Measurements from ENCODE around the gene NME4. TPM values are rescaled to one million over a fixed set of nuclear protein-coding genes. Genes with fewer than 3 reads are reported as not detected.
"Not testable (repeated sequence)": the region's sequence is repeated elsewhere in the genome, so short reads cannot be mapped to it uniquely, and the experiment has no call there.

Gene NME4
- polyA plus RNA-seq, 3 donors = 26.7 to 31.4 (median 26.9) TPM

DNA sequence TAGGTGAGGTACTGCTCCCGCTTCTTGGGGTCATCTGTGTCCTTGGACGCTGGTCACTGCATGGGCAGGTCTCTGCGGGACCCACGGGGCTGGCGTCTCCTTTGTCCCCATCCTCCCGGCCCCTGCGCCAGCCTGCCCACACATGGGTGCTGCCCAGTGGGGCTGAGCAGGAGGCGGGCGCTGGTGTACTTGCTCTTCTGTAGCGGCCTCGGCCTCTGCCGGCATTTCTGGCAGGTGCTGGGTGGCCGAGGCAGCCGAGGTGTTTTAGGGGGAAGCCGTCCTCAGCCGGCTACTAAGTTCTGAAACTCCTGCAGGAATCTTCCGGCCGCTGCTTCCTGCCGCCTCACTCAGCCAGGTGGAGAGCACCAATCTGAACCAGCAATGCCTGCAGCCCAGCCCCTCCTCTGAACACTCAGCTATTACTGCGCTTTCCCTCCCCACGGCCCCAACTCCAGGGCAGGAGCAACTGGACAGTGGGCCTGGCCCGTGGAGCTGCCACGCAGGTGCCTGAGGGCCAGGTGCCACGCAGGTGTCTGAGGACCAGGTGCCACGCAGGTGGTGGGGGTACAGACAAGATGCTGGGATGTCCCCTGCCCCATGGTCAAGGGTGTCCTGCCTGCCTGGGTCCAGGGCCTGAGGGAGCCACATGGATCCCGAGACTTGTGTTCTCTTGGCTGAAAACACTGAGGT is 14.7 kb downstream of the NME4 start:
- Mint-ChIP-seq H3K36me3 (peaks cover 0 to 4% of the 10 kb centered on the region in 2 donors), H3K4me1 (no peaks in the 10 kb centered on the region), H3K9me3 (no peaks in the 10 kb centered on the region), H3K27ac (no peak overlapping the region), H3K27me3 (ENCODE audit: low read depth in 3 of 3) (peaks cover 0 to 1% (median 1%) of the 10 kb centered on the region in 3 donors), H3K4me3 (no peak overlapping the region)
- Histone ChIP-seq H2AFZ (ENCODE audit: insufficient read depth, low read depth, low read length, poor library complexity, severe bottlenecking) (no peak overlapping the region), H3K4me1 (ENCODE audit: control insufficient read depth in 1 of 2, insufficient read depth in 2 of 2, low read length in 2 of 2) (no peaks in the 10 kb centered on the region), H3K9me3 (replicated peaks in 1 of 2; ENCODE audit: control insufficient read depth in 1 of 2, insufficient read depth in 1 of 2, low read length in 2 of 2) (no peaks in the 10 kb centered on the region), H3K4me2 (replicated peaks; ENCODE audit: extremely low read depth, low read length, poor library complexity, severe bottlenecking) (no peak overlapping the region), H3K27me3 (ENCODE audit: control insufficient read depth in 2 of 2, insufficient read depth in 2 of 2, low read length in 2 of 2) (no peaks in the 10 kb centered on the region), H3K36me3 (replicated peaks in 1 of 2; ENCODE audit: control insufficient read depth in 1 of 2, insufficient read depth in 2 of 2, low read length in 2 of 2) (no peaks in the 10 kb centered on the region), H3K79me2 (ENCODE audit: insufficient read depth, low read length) (no peaks in the 10 kb centered on the region), H3K27ac (ENCODE audit: low read depth in 1 of 2, low read length in 2 of 2) (no peak overlapping the region), H3K4me3 (replicated peaks in 1 of 3; ENCODE audit: low read depth in 2 of 3, low read length in 3 of 3) (no peak overlapping the region), H4K20me1 (ENCODE audit: insufficient read depth, low read length) (no peaks in the 10 kb centered on the region), H3K9ac (ENCODE audit: insufficient read depth, low read length, poor library complexity, severe bottlenecking) (no peak overlapping the region)
- DNase-seq = no peak
- WGBS (ENCODE audit: insufficient coverage) = 97% methylated on average over 23 of the region's 26 CpGs
- TF ChIP-seq, protein P1, sequence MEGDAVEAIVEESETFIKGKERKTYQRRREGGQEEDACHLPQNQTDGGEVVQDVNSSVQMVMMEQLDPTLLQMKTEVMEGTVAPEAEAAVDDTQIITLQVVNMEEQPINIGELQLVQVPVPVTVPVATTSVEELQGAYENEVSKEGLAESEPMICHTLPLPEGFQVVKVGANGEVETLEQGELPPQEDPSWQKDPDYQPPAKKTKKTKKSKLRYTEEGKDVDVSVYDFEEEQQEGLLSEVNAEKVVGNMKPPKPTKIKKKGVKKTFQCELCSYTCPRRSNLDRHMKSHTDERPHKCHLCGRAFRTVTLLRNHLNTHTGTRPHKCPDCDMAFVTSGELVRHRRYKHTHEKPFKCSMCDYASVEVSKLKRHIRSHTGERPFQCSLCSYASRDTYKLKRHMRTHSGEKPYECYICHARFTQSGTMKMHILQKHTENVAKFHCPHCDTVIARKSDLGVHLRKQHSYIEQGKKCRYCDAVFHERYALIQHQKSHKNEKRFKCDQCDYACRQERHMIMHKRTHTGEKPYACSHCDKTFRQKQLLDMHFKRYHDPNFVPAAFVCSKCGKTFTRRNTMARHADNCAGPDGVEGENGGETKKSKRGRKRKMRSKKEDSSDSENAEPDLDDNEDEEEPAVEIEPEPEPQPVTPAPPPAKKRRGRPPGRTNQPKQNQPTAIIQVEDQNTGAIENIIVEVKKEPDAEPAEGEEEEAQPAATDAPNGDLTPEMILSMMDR (IDR thresholded peaks at IDR 0.05) = no peak
- intact Hi-C loops (cut with micrococcal nuclease) = no loop called here

DNA sequence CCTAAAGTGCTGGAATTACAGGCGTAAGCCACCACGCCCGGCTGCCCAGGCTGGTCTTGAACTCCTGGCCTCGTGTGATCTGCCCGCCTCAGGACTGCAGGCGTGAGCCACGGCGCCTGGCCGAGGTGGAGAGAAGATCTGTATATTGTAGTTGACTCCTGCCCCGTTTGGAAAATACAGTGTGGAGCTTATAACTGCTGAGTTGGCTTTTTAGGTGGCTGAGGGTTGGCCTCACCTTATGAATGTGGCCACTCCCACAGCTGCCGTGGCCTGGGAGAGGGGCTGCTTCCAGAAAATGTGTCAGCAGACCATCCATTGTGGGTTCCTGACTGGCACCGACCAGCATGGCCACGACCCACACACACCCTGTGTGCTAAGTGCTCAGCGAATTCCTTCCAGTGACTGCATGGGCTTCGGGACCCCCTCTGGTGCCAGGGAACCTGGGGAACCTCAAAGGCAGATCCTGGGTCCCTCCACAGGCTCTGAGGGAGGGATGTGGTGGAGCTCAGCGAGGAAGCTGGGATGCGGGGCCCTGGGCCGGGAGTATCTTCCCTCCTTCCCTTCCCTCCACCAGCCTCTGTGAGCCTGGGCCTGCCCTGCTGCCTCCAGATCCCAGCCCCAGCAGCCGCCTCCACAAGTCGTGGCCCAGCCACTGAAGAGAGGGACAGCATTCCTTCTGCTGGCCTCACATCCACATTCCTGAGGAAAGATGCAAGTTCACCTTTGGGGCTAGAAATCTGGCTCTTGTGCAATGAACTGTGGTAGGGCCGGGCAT is 17.6 kb downstream of the NME4 start:
- Mint-ChIP-seq H3K27ac (no peak overlapping the region), H3K36me3 (peaks cover 0 to 4% of the 10 kb centered on the region in 2 donors)
- H2AFZ ChIP-seq (ENCODE audit: insufficient read depth, low read depth, low read length, poor library complexity, severe bottlenecking) = no peak overlapping the region

DNA sequence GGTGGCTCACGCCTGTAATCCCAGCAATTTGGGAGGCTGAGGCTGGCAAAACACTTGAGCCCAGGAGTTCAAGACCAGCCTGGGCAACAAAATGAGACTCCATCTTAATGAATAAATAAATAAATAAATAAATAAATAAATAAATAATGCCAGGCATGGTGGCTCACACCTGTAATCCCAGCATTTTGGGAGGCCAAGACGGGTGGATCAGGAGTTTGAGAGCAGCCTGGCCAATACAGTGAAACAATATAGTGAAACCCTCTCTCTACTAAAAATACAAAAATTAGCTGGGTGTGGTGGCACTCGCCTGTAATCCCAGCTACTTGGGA is 18.1 kb downstream of the NME4 start:
- intact Hi-C loops (cut with micrococcal nuclease); H3K9me3 ChIP-seq (replicated peaks in 1 of 2; ENCODE audit: control insufficient read depth in 1 of 2, insufficient read depth in 1 of 2, low read length in 2 of 2); H3K4me3 Mint-ChIP-seq; H2AFZ ChIP-seq (ENCODE audit: insufficient read depth, low read depth, low read length, poor library complexity, severe bottlenecking); H3K4me1 Mint-ChIP-seq; H3K4me1 ChIP-seq (ENCODE audit: control insufficient read depth in 1 of 2, insufficient read depth in 2 of 2, low read length in 2 of 2); H3K9ac ChIP-seq (ENCODE audit: insufficient read depth, low read length, poor library complexity, severe bottlenecking); H3K4me2 ChIP-seq (replicated peaks; ENCODE audit: extremely low read depth, low read length, poor library complexity, severe bottlenecking); H3K27me3 Mint-ChIP-seq (ENCODE audit: low read depth in 3 of 3); DNase-seq; H3K36me3 ChIP-seq (replicated peaks in 1 of 2; ENCODE audit: control insufficient read depth in 1 of 2, insufficient read depth in 2 of 2, low read length in 2 of 2); H3K36me3 Mint-ChIP-seq; H3K79me2 ChIP-seq (ENCODE audit: insufficient read depth, low read length); H4K20me1 ChIP-seq (ENCODE audit: insufficient read depth, low read length); H3K9me3 Mint-ChIP-seq; H3K27me3 ChIP-seq (ENCODE audit: control insufficient read depth in 2 of 2, insufficient read depth in 2 of 2, low read length in 2 of 2); H3K4me3 ChIP-seq (replicated peaks in 1 of 3; ENCODE audit: low read depth in 2 of 3, low read length in 3 of 3); H3K27ac ChIP-seq (ENCODE audit: low read depth in 1 of 2, low read length in 2 of 2); H3K27ac Mint-ChIP-seq: not testable (repeated sequence)
- 100% methylated on average over 1 of the region's 3 CpGs for whole genome bisulfite sequencing (ENCODE audit: insufficient coverage)

More for the DNA sequence above, 17.6 kb downstream of the NME4 start:
- no peak overlapping the region for H3K4me3 Mint-ChIP-seq
- TF ChIP-seq, protein P1 (IDR thresholded peaks at IDR 0.05) = no peak
- no peaks in the 10 kb centered on the region for H3K79me2 ChIP-seq (ENCODE audit: insufficient read depth, low read length)
- H3K9me3 Mint-ChIP-seq = peaks cover 0 to 2% (median 0%) of the 10 kb centered on the region in 7 donors
- no peak overlapping the region for H3K4me3 ChIP-seq (replicated peaks in 1 of 3; ENCODE audit: low read depth in 2 of 3, low read length in 3 of 3)
- no peaks in the 10 kb centered on the region for H3K36me3 ChIP-seq (replicated peaks in 1 of 2; ENCODE audit: control insufficient read depth in 1 of 2, insufficient read depth in 2 of 2, low read length in 2 of 2)
- intact Hi-C loops (cut with micrococcal nuclease) = no loop called here
- 92% methylated on average over 16 of the region's 21 CpGs for WGBS (ENCODE audit: insufficient coverage)
- H3K4me1 Mint-ChIP-seq = no peaks in the 10 kb centered on the region
- H4K20me1 ChIP-seq (ENCODE audit: insufficient read depth, low read length) = no peaks in the 10 kb centered on the region
- DNase-seq = no peak
- no peak overlapping the region for H3K4me2 ChIP-seq (replicated peaks; ENCODE audit: extremely low read depth, low read length, poor library complexity, severe bottlenecking)
- no peak overlapping the region for H3K27ac ChIP-seq (ENCODE audit: low read depth in 1 of 2, low read length in 2 of 2)
- no peaks in the 10 kb centered on the region for H3K4me1 ChIP-seq (ENCODE audit: control insufficient read depth in 1 of 2, insufficient read depth in 2 of 2, low read length in 2 of 2)
- no peaks in the 10 kb centered on the region for H3K9me3 ChIP-seq (replicated peaks in 1 of 2; ENCODE audit: control insufficient read depth in 1 of 2, insufficient read depth in 1 of 2, low read length in 2 of 2)
- no peaks in the 10 kb centered on the region for H3K27me3 ChIP-seq (ENCODE audit: control insufficient read depth in 2 of 2, insufficient read depth in 2 of 2, low read length in 2 of 2)
- no peak overlapping the region for H3K9ac ChIP-seq (ENCODE audit: insufficient read depth, low read length, poor library complexity, severe bottlenecking)
- H3K27me3 Mint-ChIP-seq (ENCODE audit: low read depth in 3 of 3) = peaks cover under 1 to 5% (median 1%) of the 10 kb centered on the region in 3 donors

All from CD14-positive monocyte (primary cell).